ENCODE measurements around the gene OSTC. TPM values are rescaled to one million over a fixed set of nuclear protein-coding genes. Genes with fewer than 3 reads are reported as not detected.
A peak's percentile ranks its signal among the peaks of the same experiment; 100 is the strongest.

The OSTC gene
- total and polyA plus RNA-seq, 2 of the 13 experiments (the other 11 are each of a cell fraction or from before 2014, with no cell fraction given): 208 to 380 TPM

DNA sequence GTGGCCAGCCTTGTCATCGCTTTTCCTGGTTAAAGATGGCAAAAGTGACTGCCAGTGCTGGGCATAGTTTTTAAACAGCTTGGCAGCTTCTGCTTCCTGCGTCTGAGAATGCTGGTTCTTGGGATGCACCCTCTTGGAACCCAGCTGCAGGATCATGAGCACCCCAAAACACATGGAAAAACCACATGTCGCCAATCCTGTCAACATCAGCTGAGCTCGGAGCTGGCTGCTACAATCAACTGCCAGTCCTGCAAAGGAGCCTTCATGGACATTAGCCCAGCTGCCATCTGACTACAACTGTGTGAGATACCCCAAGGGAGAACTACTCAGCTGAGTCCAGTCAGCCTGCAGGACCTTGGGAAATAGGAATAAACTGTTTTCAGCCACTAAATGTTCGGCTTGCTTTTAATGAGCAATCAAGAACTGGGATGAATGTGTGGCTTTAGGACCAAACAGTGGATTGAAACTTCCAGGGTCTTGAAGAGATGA is 31.0 kb downstream of the OSTC start:
- Histone ChIP-seq H3K4me3 (replicated peaks in 1 of 3; ENCODE audit: insufficient read depth in 1 of 3, low read depth in 2 of 3, low read length in 3 of 3) (no peak overlapping the region), H3K27me3 (ENCODE audit: control insufficient read depth in 1 of 2, insufficient read depth in 2 of 2, low read length in 2 of 2) (no peaks in the 10 kb centered on the region), H3K9me3 (ENCODE audit: low read length) (no peaks in the 10 kb centered on the region), H3K79me2 (ENCODE audit: insufficient read depth, low read length) (no peaks in the 10 kb centered on the region), H3K4me1 (ENCODE audit: insufficient read depth, low read length) (no peaks in the 10 kb centered on the region), H2AFZ (ENCODE audit: low read length) (no peak overlapping the region), H3K27ac (ENCODE audit: extremely low read length, insufficient read depth, low read length) (no peak overlapping the region), H3K9ac (ENCODE audit: insufficient read depth, low read depth, low read length) (no peak overlapping the region), H3K36me3 (replicated peaks in 1 of 2; ENCODE audit: control insufficient read depth in 1 of 2, insufficient read depth in 2 of 2, low read length in 2 of 2) (no peaks in the 10 kb centered on the region), H3K4me2 (ENCODE audit: low read depth, low read length) (no peak overlapping the region), H4K20me1 (ENCODE audit: insufficient read depth, low read length) (no peaks in the 10 kb centered on the region)
- ATAC-seq (peak; percentile 47), DNase-seq (ENCODE audit: low spot score) (no peak), FAIRE-seq (no peak)
- ChIA-PET CTCF (ENCODE audit: low intra/inter-chr PET ratio, low total read pairs) (no interaction called here), POLR2A (no interaction called here)
- no peak for TF ChIP-seq NPAS2 (CRISPR knock-in tag; IDR thresholded peaks at IDR 0.05; ENCODE audit: borderline replicate concordance)
- in situ Hi-C loops (cut with HindIII; ENCODE audit: extremely low pct_ligation_motif_present, low pct_unique_long_range_greater_than_20kb) (loop anchor here (25.0 kb wide), 1 partner anchor 731 kb away; no protein-coding TSS in a partner anchor), intact Hi-C loops (cut with micrococcal nuclease; ENCODE audit: unreplicated experiment) (loop anchor here (5.0 kb wide), 1 partner anchor 81 kb away; the partner anchor contains the start of gene ETNPPL)
- no TSS peak for BruUV-seq (replicated peaks)
- 89% methylated on average over 5 of the region's 5 CpGs for WGBS (ENCODE audit: low lambda C conversion rate)

DNA sequence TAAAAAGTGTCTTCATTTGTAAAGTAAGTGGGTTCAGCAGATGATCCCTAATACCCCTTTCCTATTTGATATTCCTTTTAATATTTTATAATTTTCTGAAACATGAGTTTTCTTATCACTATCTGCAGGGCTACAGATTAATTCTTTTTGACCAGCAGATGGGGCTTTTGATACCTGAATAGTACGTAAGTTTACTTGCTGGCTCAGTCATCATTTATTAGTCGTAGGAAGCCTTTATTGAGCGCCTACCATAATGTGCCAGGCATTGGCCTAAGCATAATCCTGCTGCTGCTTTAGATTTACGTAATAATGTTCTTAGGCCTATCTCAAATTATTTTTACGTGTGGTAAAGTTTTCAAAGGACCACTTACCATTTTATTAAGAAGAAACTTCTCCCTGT is 33.1 kb downstream of the OSTC start:
- Histone ChIP-seq H2AFZ (ENCODE audit: low read length) (no peak overlapping the region), H3K36me3 (replicated peaks in 1 of 2; ENCODE audit: control insufficient read depth in 1 of 2, insufficient read depth in 2 of 2, low read length in 2 of 2) (no peaks in the 10 kb centered on the region), H3K9ac (ENCODE audit: insufficient read depth, low read depth, low read length) (no peak overlapping the region), H3K4me1 (ENCODE audit: insufficient read depth, low read length) (no peaks in the 10 kb centered on the region), H3K79me2 (ENCODE audit: insufficient read depth, low read length) (no peaks in the 10 kb centered on the region), H3K9me3 (ENCODE audit: low read length) (no peaks in the 10 kb centered on the region), H3K27ac (ENCODE audit: extremely low read length, insufficient read depth, low read length) (no peak overlapping the region), H3K4me2 (ENCODE audit: low read depth, low read length) (no peak overlapping the region), H3K27me3 (ENCODE audit: control insufficient read depth in 1 of 2, insufficient read depth in 2 of 2, low read length in 2 of 2) (no peaks in the 10 kb centered on the region), H4K20me1 (ENCODE audit: insufficient read depth, low read length) (no peaks in the 10 kb centered on the region), H3K4me3 (replicated peaks in 1 of 3; ENCODE audit: insufficient read depth in 1 of 3, low read depth in 2 of 3, low read length in 3 of 3) (no peak overlapping the region)
- POLR2A ChIA-PET: no interaction called here
- peak; percentile 61 for ATAC-seq
- peak; percentile 15 for DNase-seq (ENCODE audit: low spot score)
- BruUV-seq (replicated peaks): no TSS peak
- WGBS (ENCODE audit: low lambda C conversion rate): 17% methylated on average over 5 of the region's 5 CpGs
- intact Hi-C loops (cut with micrococcal nuclease; ENCODE audit: unreplicated experiment) (loop anchor here (1.0 to 5.0 kb wide), 3 partner anchors 79 to 723 kb away; partner anchors contain the start of gene ETNPPL), in situ Hi-C loops (cut with HindIII; ENCODE audit: extremely low pct_ligation_motif_present, low pct_unique_long_range_greater_than_20kb) (loop anchor here (25.0 kb wide), 1 partner anchor 729 kb away; no protein-coding TSS in a partner anchor)
- TF ChIP-seq STAG1 (CRISPR knock-in tag; IDR thresholded peaks at IDR 0.05) (peak; percentile 56), BORCS8-MEF2B (CRISPR knock-in tag; IDR thresholded peaks at IDR 0.05) (no peak), ZNF652 (CRISPR knock-in tag; IDR thresholded peaks at IDR 0.05; ENCODE audit: borderline replicate concordance, low read depth) (no peak)
- TF ChIP-seq, protein P1, sequence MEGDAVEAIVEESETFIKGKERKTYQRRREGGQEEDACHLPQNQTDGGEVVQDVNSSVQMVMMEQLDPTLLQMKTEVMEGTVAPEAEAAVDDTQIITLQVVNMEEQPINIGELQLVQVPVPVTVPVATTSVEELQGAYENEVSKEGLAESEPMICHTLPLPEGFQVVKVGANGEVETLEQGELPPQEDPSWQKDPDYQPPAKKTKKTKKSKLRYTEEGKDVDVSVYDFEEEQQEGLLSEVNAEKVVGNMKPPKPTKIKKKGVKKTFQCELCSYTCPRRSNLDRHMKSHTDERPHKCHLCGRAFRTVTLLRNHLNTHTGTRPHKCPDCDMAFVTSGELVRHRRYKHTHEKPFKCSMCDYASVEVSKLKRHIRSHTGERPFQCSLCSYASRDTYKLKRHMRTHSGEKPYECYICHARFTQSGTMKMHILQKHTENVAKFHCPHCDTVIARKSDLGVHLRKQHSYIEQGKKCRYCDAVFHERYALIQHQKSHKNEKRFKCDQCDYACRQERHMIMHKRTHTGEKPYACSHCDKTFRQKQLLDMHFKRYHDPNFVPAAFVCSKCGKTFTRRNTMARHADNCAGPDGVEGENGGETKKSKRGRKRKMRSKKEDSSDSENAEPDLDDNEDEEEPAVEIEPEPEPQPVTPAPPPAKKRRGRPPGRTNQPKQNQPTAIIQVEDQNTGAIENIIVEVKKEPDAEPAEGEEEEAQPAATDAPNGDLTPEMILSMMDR (CRISPR knock-in tag; IDR thresholded peaks at IDR 0.05): peak; percentile 32
- FAIRE-seq: no peak
- CTCF ChIA-PET (ENCODE audit: low intra/inter-chr PET ratio, low total read pairs): interaction anchor here (1.2 to 1.5 kb wide), 2 partner anchors 100 to 615 kb away, joined by 3 to 4 read pairs; no protein-coding TSS in a partner anchor

All from HepG2 (cell line).